ENCODE measurements around the gene PLEKHO2.
"Not testable (repeated sequence)": the region's sequence is repeated elsewhere in the genome, so short reads cannot be mapped to it uniquely, and the experiment has no call there.

- TF ChIP-seq CTCF (IDR thresholded peaks at IDR 0.05; ENCODE audit: poor library complexity); EZH2phosphoT487 (IDR thresholded peaks at IDR 0.05; ENCODE audit: low read depth, severe bottlenecking, unreplicated experiment): not testable (repeated sequence)
Measured at GRCh38 chr15:64814283-64814682, 27.4 kb upstream of the PLEKHO2 start.

All from hepatocyte (in vitro differentiated cells).